WTC11 (cell line): ENCODE results near the gene CYB5B. TPM values are rescaled to one million over a fixed set of nuclear protein-coding genes. Genes with fewer than 3 reads are reported as not detected.

Experiments used
- ATAC-seq: fragments of 200-7000 bp; cut with Tn5 transposase; 2 replicates; pipeline ENCODE4 v1.10.0; 2021; ENCODE audit warnings: mild to moderate bottlenecking, moderate library complexity
- CTCF ChIA-PET: fragments of 300-600 bp; sonication (Branson Sonifier 250); formaldehyde crosslinking; loops from one replicate; lab custom pipeline; 2021; ENCODE audit warnings: antibody characterized with exemption; lab: Charles Lee
- POLR2A ChIA-PET: fragments of 350-600 bp; sonication (Branson Sonifier 250); formaldehyde crosslinking; loops from one replicate; lab custom pipeline; 2021; ENCODE audit warnings: antibody characterized with exemption; lab: Charles Lee
- DNase-seq: peaks from one replicate; pipeline ENCODE4 v3.0.0; 2021; ENCODE audit warnings: low spot score
- H3K27ac Mint-ChIP-seq: 2 replicates; pipeline ENCODE4 v1.8.0; 2021; ENCODE audit warnings: mixed read lengths
- H3K27me3 Mint-ChIP-seq: 2 replicates; pipeline ENCODE4 v1.8.0; 2021; ENCODE audit warnings: low read depth, mild to moderate bottlenecking, moderate library complexity, mixed read lengths
- H3K36me3 Mint-ChIP-seq: 2 replicates; pipeline ENCODE4 v1.8.0; 2021; ENCODE audit warnings: mixed read lengths
- H3K4me1 Mint-ChIP-seq: 2 replicates; pipeline ENCODE4 v1.8.0; 2022; ENCODE audit warnings: mixed read lengths
- H3K4me3 Mint-ChIP-seq: 2 replicates; pipeline ENCODE4 v1.8.0; 2021; ENCODE audit warnings: mild to moderate bottlenecking, moderate library complexity, mixed read lengths
- H3K9me3 Mint-ChIP-seq: 2 replicates; pipeline ENCODE4 v1.8.0; 2021; ENCODE audit warnings: mixed read lengths
- CDX4 ChIP-seq: fragments of 250-450 bp; sonication (Bioruptor Pico); IDR thresholded peaks from 2 replicates; pipeline ENCODE4 v1.9.0; 2021; ENCODE audit warnings: moderate library complexity, mild to moderate bottlenecking, inconsistent platforms, borderline replicate concordance
- ESRRA ChIP-seq: sonication (generic); formaldehyde crosslinking; IDR thresholded peaks from 2 replicates; pipeline ENCODE4 v1.8.1; 2022; ENCODE audit warnings: mild to moderate bottlenecking, missing genetic modification reagents, borderline replicate concordance
- ETV6 ChIP-seq: sonication (generic); formaldehyde crosslinking; IDR thresholded peaks from 2 replicates; pipeline ENCODE4 v1.8.1; 2022; ENCODE audit warnings: mild to moderate bottlenecking, missing genetic modification reagents
- IRF1 ChIP-seq: sonication (generic); formaldehyde crosslinking; IDR thresholded peaks from 2 replicates; pipeline ENCODE4 v1.8.0; 2023; ENCODE audit warnings: missing genetic modification reagents
- KAT7 ChIP-seq: sonication (generic); formaldehyde crosslinking; IDR thresholded peaks from 2 replicates; pipeline ENCODE4 v1.8.1; 2023; ENCODE audit warnings: missing genetic modification reagents, mild to moderate bottlenecking, borderline replicate concordance
- NFYB ChIP-seq: sonication (generic); formaldehyde crosslinking; conservative IDR thresholded peaks from 2 replicates; pipeline ENCODE4 v1.8.0; 2022; ENCODE audit warnings: low read depth, missing genetic modification reagents
- NR1H2 ChIP-seq: sonication (generic); formaldehyde crosslinking; IDR thresholded peaks from 2 replicates; pipeline ENCODE4 v1.9.0; 2021; ENCODE audit warnings: mild to moderate bottlenecking, moderate library complexity, missing genetic modification reagents
- NR2C2 ChIP-seq: sonication (generic); formaldehyde crosslinking; IDR thresholded peaks from 2 replicates; pipeline ENCODE4 v1.8.0; 2022; ENCODE audit warnings: mild to moderate bottlenecking, missing genetic modification reagents
- RORB ChIP-seq: fragments of 250-450 bp; sonication (Bioruptor Pico); IDR thresholded peaks from 2 replicates; pipeline ENCODE4 v1.9.0; 2021; ENCODE audit warnings: mild to moderate bottlenecking
- SMAD4 ChIP-seq: sonication (generic); formaldehyde crosslinking; IDR thresholded peaks from 2 replicates; pipeline ENCODE4 v1.8.0; 2022; ENCODE audit warnings: mild to moderate bottlenecking, missing genetic modification reagents
- SOX15 ChIP-seq: fragments of 250-450 bp; sonication (Bioruptor Pico); IDR thresholded peaks from 2 replicates; pipeline ENCODE4 v1.9.0; 2021; ENCODE audit warnings: mild to moderate bottlenecking
- TCF7 ChIP-seq: sonication (generic); formaldehyde crosslinking; IDR thresholded peaks from 2 replicates; pipeline ENCODE4 v1.8.0; 2022; ENCODE audit warnings: mild to moderate bottlenecking, low read depth, missing genetic modification reagents, moderate library complexity
- TEAD4 ChIP-seq: sonication (generic); formaldehyde crosslinking; IDR thresholded peaks from 2 replicates; pipeline ENCODE4 v1.8.0; 2022; ENCODE audit warnings: mild to moderate bottlenecking, missing genetic modification reagents
- ZBTB21 ChIP-seq: sonication (generic); formaldehyde crosslinking; IDR thresholded peaks from 2 replicates; pipeline ENCODE4 v1.8.1; 2023; ENCODE audit warnings: mild to moderate bottlenecking, missing genetic modification reagents, borderline replicate concordance
- total RNA-seq: library from RNA; stranded (reverse); gene quantifications from 3 replicates; pipeline ENCODE4 v1.2.3, GENCODE V29; 2021
- TF ChIP-seq, protein P1 (sequence below): sonication (generic); formaldehyde crosslinking; IDR thresholded peaks from 2 replicates; pipeline ENCODE4 v1.8.1; 2023; ENCODE audit warnings: mild to moderate bottlenecking, missing genetic modification reagents, moderate library complexity
- TF ChIP-seq, protein P2 (sequence below): sonication (generic); formaldehyde crosslinking; IDR thresholded peaks from 2 replicates; pipeline ENCODE4 v1.8.1; 2023; ENCODE audit warnings: mild to moderate bottlenecking, missing genetic modification reagents
- TF ChIP-seq, protein P3 (sequence below): sonication (generic); formaldehyde crosslinking; IDR thresholded peaks from 2 replicates; pipeline ENCODE4 v1.8.1; 2022; ENCODE audit warnings: low read depth, mild to moderate bottlenecking, moderate library complexity, missing genetic modification reagents, borderline replicate concordance
- TF ChIP-seq, protein P4 (sequence below): sonication (generic); formaldehyde crosslinking; IDR thresholded peaks from 2 replicates; pipeline ENCODE4 v1.8.0; 2022; ENCODE audit warnings: missing genetic modification reagents

CYB5B gene
- total RNA-seq, 1 experiment from 2014 or later, result 109 TPM

- Mint-ChIP-seq H3K4me3 (no peak overlapping the region), H3K27ac (no peak overlapping the region)
Observed at GRCh38 chr16:69474408-69474807, 50.0 kb downstream of the CYB5B start.

DNA sequence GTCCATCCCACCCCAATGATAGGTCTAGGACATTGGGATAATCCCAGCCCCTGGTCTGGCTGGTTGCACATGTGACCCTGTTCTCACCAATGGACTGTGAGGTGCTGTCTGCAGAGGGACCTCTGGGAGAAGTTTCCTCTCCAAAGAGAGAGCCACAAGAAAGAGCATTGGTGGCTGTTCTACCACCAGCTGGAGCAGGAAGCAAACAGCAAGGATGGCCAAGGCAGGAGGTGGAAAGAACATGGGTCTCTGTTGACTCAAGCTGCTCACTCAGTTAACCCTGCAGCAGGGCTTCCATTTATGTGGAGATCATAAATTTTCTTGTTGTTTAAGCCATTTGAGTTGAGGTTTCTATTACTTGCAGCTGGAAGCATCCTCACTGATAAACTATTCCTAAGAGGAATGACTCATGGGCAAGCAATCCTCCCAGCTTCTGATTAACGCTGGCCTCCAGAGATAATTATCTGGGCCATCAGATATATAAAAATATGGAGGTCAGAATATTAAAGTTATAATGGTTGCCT, 52.6 kb downstream of the CYB5B start:
- no peaks in the 10 kb centered on the region for H3K4me1 Mint-ChIP-seq
- no peak overlapping the region for H3K4me3 Mint-ChIP-seq
- no peak overlapping the region for H3K27ac Mint-ChIP-seq
- H3K9me3 Mint-ChIP-seq, result no peaks in the 10 kb centered on the region
- POLR2A ChIA-PET, result interaction anchor here (1.5 kb wide), 1 partner anchor 52 kb away, joined by 3 read pairs; the partner anchor contains the start of gene CYB5B
- CTCF ChIA-PET, result interaction anchor here (1.2 to 1.8 kb wide), 2 partner anchors 79 to 81 kb away, joined by 3 to 6 read pairs; no protein-coding TSS in a partner anchor
- ATAC-seq (no peak; the same call in 1 of the 2 replicates), DNase-seq (no peak)
- no peaks in the 10 kb centered on the region for H3K36me3 Mint-ChIP-seq
- H3K27me3 Mint-ChIP-seq, result no peaks in the 10 kb centered on the region
- TF ChIP-seq, protein P1, sequence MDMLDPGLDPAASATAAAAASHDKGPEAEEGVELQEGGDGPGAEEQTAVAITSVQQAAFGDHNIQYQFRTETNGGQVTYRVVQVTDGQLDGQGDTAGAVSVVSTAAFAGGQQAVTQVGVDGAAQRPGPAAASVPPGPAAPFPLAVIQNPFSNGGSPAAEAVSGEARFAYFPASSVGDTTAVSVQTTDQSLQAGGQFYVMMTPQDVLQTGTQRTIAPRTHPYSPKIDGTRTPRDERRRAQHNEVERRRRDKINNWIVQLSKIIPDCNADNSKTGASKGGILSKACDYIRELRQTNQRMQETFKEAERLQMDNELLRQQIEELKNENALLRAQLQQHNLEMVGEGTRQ (CRISPR knock-in tag), result 0 out of 2 replicates have a peak, but pooled peaks have one; percentile 7
- TF ChIP-seq, protein P2, sequence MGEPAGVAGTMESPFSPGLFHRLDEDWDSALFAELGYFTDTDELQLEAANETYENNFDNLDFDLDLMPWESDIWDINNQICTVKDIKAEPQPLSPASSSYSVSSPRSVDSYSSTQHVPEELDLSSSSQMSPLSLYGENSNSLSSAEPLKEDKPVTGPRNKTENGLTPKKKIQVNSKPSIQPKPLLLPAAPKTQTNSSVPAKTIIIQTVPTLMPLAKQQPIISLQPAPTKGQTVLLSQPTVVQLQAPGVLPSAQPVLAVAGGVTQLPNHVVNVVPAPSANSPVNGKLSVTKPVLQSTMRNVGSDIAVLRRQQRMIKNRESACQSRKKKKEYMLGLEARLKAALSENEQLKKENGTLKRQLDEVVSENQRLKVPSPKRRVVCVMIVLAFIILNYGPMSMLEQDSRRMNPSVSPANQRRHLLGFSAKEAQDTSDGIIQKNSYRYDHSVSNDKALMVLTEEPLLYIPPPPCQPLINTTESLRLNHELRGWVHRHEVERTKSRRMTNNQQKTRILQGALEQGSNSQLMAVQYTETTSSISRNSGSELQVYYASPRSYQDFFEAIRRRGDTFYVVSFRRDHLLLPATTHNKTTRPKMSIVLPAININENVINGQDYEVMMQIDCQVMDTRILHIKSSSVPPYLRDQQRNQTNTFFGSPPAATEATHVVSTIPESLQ, result no peak

More at GRCh38 chr16:69474408-69474807, 50.0 kb downstream of the CYB5B start:
- ChIA-PET CTCF (no interaction called here), POLR2A (no interaction called here)
- ATAC-seq, result no peak
- H3K27me3 Mint-ChIP-seq, result no peaks in the 10 kb centered on the region
- H3K36me3 Mint-ChIP-seq, result no peaks in the 10 kb centered on the region
- H3K4me1 Mint-ChIP-seq, result peaks cover 4% of the 10 kb centered on the region
- TF ChIP-seq TCF7 (no peak), NR2C2 (CRISPR knock-in tag) (no peak), KAT7 (CRISPR knock-in tag) (no peak), SOX15 (no peak), ZBTB21 (CRISPR knock-in tag) (no peak), CDX4 (CRISPR knock-in tag) (no peak)
- TF ChIP-seq, protein P3, sequence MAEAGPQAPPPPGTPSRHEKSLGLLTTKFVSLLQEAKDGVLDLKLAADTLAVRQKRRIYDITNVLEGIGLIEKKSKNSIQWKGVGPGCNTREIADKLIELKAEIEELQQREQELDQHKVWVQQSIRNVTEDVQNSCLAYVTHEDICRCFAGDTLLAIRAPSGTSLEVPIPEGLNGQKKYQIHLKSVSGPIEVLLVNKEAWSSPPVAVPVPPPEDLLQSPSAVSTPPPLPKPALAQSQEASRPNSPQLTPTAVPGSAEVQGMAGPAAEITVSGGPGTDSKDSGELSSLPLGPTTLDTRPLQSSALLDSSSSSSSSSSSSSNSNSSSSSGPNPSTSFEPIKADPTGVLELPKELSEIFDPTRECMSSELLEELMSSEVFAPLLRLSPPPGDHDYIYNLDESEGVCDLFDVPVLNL (CRISPR knock-in tag), result no peak
- TF ChIP-seq, protein P1 (CRISPR knock-in tag), result no peak
- DNase-seq, result no peak
- H3K9me3 Mint-ChIP-seq, result no peaks in the 10 kb centered on the region

GRCh38 chr16:69477546-69477945, 53.1 kb downstream of the CYB5B start:
- Mint-ChIP-seq H3K27ac (no peak overlapping the region), H3K9me3 (no peaks in the 10 kb centered on the region), H3K4me3 (no peak overlapping the region), H3K27me3 (no peaks in the 10 kb centered on the region), H3K36me3 (no peaks in the 10 kb centered on the region), H3K4me1 (no peaks in the 10 kb centered on the region)
- DNase-seq (no peak), ATAC-seq (no peak)
- POLR2A ChIA-PET, result interaction anchor here (1.5 kb wide), 1 partner anchor 53 kb away, joined by 3 read pairs; the partner anchor contains the start of gene CYB5B
- CTCF ChIA-PET, result interaction anchor here (1.2 to 1.8 kb wide), 2 partner anchors 79 to 81 kb away, joined by 3 to 6 read pairs; no protein-coding TSS in a partner anchor
- TF ChIP-seq TEAD4 (CRISPR knock-in tag), result no peak
- no peak for TF ChIP-seq SMAD4
- TF ChIP-seq ETV6 (CRISPR knock-in tag), result no peak
- TF ChIP-seq, protein P4, sequence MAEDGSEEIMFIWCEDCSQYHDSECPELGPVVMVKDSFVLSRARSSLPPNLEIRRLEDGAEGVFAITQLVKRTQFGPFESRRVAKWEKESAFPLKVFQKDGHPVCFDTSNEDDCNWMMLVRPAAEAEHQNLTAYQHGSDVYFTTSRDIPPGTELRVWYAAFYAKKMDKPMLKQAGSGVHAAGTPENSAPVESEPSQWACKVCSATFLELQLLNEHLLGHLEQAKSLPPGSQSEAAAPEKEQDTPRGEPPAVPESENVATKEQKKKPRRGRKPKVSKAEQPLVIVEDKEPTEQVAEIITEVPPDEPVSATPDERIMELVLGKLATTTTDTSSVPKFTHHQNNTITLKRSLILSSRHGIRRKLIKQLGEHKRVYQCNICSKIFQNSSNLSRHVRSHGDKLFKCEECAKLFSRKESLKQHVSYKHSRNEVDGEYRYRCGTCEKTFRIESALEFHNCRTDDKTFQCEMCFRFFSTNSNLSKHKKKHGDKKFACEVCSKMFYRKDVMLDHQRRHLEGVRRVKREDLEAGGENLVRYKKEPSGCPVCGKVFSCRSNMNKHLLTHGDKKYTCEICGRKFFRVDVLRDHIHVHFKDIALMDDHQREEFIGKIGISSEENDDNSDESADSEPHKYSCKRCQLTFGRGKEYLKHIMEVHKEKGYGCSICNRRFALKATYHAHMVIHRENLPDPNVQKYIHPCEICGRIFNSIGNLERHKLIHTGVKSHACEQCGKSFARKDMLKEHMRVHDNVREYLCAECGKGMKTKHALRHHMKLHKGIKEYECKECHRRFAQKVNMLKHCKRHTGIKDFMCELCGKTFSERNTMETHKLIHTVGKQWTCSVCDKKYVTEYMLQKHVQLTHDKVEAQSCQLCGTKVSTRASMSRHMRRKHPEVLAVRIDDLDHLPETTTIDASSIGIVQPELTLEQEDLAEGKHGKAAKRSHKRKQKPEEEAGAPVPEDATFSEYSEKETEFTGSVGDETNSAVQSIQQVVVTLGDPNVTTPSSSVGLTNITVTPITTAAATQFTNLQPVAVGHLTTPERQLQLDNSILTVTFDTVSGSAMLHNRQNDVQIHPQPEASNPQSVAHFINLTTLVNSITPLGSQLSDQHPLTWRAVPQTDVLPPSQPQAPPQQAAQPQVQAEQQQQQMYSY (CRISPR knock-in tag), result no peak
- TF ChIP-seq ESRRA (CRISPR knock-in tag), result no peak
- TF ChIP-seq, protein P2, result no peak
- no peak for TF ChIP-seq NFYB
- no peak for TF ChIP-seq RORB (CRISPR knock-in tag)
- no peak for TF ChIP-seq NR1H2 (CRISPR knock-in tag)
- no peak for TF ChIP-seq IRF1 (CRISPR knock-in tag)
- no peak for TF ChIP-seq ZBTB21 (CRISPR knock-in tag)
